HL-60 (cell line): ENCODE measurements around the gene P3H2.
"Not testable (repeated sequence)": the region's sequence is repeated elsewhere in the genome, so short reads cannot be mapped to it uniquely, and the experiment has no call there.

Experiments
- POLR2AphosphoS5 ChIP-seq: IDR thresholded peaks from 2 replicates; pipeline ENCODE4 v1.6.1; 2012; ENCODE audit warnings: low read depth
- SPI1 ChIP-seq: IDR thresholded peaks from 2 replicates; pipeline ENCODE4 v1.6.1; 2012; ENCODE audit warnings: low read depth, mild to moderate bottlenecking, borderline replicate concordance
- TF ChIP-seq, protein P1 (sequence below): IDR thresholded peaks from one replicate; pipeline ENCODE4 v1.5.1; 2011; ENCODE audit warnings: low read length, control low read depth, inconsistent platforms; ENCODE audit not compliant: insufficient read depth
- TF ChIP-seq, protein P2 (sequence below): IDR thresholded peaks from 2 replicates; pipeline ENCODE4 v1.6.1; 2012; ENCODE audit warnings: low read depth; ENCODE audit not compliant: insufficient replicate concordance

GRCh38 chr3:190071921-190072320, 48.8 kb downstream of the P3H2 start:
- TF ChIP-seq, protein P1, sequence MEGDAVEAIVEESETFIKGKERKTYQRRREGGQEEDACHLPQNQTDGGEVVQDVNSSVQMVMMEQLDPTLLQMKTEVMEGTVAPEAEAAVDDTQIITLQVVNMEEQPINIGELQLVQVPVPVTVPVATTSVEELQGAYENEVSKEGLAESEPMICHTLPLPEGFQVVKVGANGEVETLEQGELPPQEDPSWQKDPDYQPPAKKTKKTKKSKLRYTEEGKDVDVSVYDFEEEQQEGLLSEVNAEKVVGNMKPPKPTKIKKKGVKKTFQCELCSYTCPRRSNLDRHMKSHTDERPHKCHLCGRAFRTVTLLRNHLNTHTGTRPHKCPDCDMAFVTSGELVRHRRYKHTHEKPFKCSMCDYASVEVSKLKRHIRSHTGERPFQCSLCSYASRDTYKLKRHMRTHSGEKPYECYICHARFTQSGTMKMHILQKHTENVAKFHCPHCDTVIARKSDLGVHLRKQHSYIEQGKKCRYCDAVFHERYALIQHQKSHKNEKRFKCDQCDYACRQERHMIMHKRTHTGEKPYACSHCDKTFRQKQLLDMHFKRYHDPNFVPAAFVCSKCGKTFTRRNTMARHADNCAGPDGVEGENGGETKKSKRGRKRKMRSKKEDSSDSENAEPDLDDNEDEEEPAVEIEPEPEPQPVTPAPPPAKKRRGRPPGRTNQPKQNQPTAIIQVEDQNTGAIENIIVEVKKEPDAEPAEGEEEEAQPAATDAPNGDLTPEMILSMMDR: not testable (repeated sequence)
- TF ChIP-seq, protein P2, sequence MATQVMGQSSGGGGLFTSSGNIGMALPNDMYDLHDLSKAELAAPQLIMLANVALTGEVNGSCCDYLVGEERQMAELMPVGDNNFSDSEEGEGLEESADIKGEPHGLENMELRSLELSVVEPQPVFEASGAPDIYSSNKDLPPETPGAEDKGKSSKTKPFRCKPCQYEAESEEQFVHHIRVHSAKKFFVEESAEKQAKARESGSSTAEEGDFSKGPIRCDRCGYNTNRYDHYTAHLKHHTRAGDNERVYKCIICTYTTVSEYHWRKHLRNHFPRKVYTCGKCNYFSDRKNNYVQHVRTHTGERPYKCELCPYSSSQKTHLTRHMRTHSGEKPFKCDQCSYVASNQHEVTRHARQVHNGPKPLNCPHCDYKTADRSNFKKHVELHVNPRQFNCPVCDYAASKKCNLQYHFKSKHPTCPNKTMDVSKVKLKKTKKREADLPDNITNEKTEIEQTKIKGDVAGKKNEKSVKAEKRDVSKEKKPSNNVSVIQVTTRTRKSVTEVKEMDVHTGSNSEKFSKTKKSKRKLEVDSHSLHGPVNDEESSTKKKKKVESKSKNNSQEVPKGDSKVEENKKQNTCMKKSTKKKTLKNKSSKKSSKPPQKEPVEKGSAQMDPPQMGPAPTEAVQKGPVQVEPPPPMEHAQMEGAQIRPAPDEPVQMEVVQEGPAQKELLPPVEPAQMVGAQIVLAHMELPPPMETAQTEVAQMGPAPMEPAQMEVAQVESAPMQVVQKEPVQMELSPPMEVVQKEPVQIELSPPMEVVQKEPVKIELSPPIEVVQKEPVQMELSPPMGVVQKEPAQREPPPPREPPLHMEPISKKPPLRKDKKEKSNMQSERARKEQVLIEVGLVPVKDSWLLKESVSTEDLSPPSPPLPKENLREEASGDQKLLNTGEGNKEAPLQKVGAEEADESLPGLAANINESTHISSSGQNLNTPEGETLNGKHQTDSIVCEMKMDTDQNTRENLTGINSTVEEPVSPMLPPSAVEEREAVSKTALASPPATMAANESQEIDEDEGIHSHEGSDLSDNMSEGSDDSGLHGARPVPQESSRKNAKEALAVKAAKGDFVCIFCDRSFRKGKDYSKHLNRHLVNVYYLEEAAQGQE: not testable (repeated sequence)
- TF ChIP-seq POLR2AphosphoS5, SPI1: not testable (repeated sequence)
